NK-92 (cell line): Measurements from ENCODE around the gene NCOA1.
"Not testable (repeated sequence)": the region's sequence is repeated elsewhere in the genome, so short reads cannot be mapped to it uniquely, and the experiment has no call there.

ENCODE experiments used
- DNase-seq: peaks from one replicate; lab custom pipeline; 2025; ENCODE audit not compliant: unreplicated experiment; lab: John Stamatoyannopoulos, UW

The NCOA1 gene

GRCh38 chr2:24533574-24533973 is 42.5 kb downstream of the NCOA1 start:
- DNase-seq: not testable (repeated sequence)

- no peak for DNase-seq
Observed at GRCh38 chr2:24538720-24539119, 47.7 kb downstream of the NCOA1 start.

GRCh38 chr2:24539258-24539657 is 48.2 kb downstream of the NCOA1 start:
- no peak for DNase-seq

GRCh38 chr2:24540011-24540477 is 49.0 kb downstream of the NCOA1 start:
- no peak for DNase-seq

GRCh38 chr2:24541621-24542020 is 50.6 kb downstream of the NCOA1 start:
- DNase-seq: no peak

GRCh38 chr2:24542269-24542872 is 51.3 kb downstream of the NCOA1 start:
- no peak for DNase-seq

GRCh38 chr2:24543252-24543651 is 52.2 kb downstream of the NCOA1 start:
- no peak for DNase-seq

GRCh38 chr2:24544456-24545115 is 53.5 kb downstream of the NCOA1 start:
- no peak for DNase-seq

GRCh38 chr2:24546669-24547068 is 55.6 kb downstream of the NCOA1 start:
- no peak for DNase-seq

GRCh38 chr2:24548058-24548457 is 57.0 kb downstream of the NCOA1 start:
- DNase-seq: no peak

GRCh38 chr2:24550301-24550700 is 59.2 kb downstream of the NCOA1 start:
- not testable (repeated sequence) for DNase-seq

GRCh38 chr2:24551016-24551415 is 60.0 kb downstream of the NCOA1 start:
- no peak for DNase-seq

GRCh38 chr2:24552836-24553235 is 61.8 kb downstream of the NCOA1 start:
- DNase-seq: no peak

GRCh38 chr2:24558781-24559472 is 67.9 kb downstream of the NCOA1 start:
- no peak for DNase-seq

GRCh38 chr2:24559473-24560113 is 68.5 kb downstream of the NCOA1 start:
- no peak for DNase-seq

GRCh38 chr2:24565537-24565936 is 74.5 kb downstream of the NCOA1 start:
- no peak for DNase-seq

GRCh38 chr2:24566209-24566608 is 75.2 kb downstream of the NCOA1 start:
- DNase-seq: no peak

- no peak for DNase-seq
Observed at GRCh38 chr2:24566630-24567029, 75.6 kb downstream of the NCOA1 start.

- DNase-seq: no peak
Observed at GRCh38 chr2:24568551-24568950, 77.5 kb downstream of the NCOA1 start.

- not testable (repeated sequence) for DNase-seq
Observed at GRCh38 chr2:24569565-24569964, 78.5 kb downstream of the NCOA1 start.

GRCh38 chr2:24570225-24570624 is 79.2 kb downstream of the NCOA1 start:
- no peak for DNase-seq
